ENCODE results near the gene PAX8. TPM values are rescaled to one million over a fixed set of nuclear protein-coding genes. Genes with fewer than 3 reads are reported as not detected.

The PAX8 gene
- total RNA-seq, 1 experiment from 2014 or later: 2.4 TPM

DNA sequence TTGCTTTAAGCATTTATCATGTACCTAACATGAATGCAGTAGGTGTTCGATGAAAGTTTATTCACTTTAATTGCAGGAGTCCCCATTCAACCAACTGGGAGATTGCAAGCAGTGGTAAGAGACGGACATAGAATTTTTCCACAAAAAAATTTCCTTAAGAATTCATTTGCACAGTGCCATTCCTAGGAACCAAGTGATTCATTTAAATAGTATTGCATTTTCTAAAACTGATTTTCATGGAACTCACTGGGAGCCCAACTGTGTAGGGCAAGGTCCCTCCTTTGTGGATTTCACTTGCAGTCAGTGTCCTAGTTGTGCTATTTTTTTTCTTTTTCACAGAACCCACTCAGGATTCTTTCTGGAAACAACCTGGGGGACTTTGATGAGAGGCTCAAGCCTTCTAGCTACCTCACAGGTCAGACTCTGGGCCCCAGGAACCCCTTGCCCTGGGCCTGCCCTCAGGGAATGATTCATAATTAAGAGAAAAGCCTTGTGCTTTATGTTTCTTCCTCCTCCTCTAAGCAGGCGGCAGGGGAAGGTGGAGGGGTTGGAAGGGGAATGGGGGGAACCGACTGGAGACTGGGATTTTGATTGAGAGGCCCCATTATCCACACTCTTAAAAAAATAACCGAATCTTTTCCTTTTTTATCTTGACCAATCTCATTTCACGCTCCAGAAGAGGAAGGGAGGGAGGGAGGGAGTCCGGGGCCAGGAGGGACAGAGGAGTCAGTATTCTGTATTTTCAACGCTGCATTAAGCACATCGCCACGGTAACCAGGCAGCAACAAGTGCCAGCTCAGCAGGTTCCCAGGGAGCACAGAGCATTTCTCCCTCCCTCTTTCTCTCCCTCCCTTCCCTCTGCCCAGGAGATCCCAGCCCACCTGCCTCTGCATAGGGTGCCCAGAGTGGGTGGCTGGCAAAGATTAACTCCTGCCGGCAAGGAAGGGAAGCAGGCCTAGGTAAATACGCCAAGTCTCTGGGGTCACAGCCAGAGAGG, 53.2 kb downstream of the PAX8 start:
- intact Hi-C loops (cut with micrococcal nuclease): no loop called here
- no peaks in the 10 kb centered on the region for H3K27me3 Mint-ChIP-seq (ENCODE audit: insufficient read depth, unreplicated experiment)
- CTCF ChIA-PET: interaction anchor here (0.6 to 1.7 kb wide), 3 partner anchors 14 to 90 kb away, joined by 3 to 4 read pairs (median 4); no protein-coding TSS in a partner anchor
- peaks cover 5% of the 10 kb centered on the region for H3K4me1 Mint-ChIP-seq (ENCODE audit: insufficient read depth, unreplicated experiment)
- H3K9me3 Mint-ChIP-seq (ENCODE audit: unreplicated experiment): no peaks in the 10 kb centered on the region
- no peak for DNase-seq (ENCODE audit: unreplicated experiment)
- TF ChIP-seq CTCF (IDR thresholded peaks at IDR 0.05; ENCODE audit: unreplicated experiment): no peak
- no peak overlapping the region for H3K27ac Mint-ChIP-seq (ENCODE audit: low read depth, unreplicated experiment)
- no TSS peak for BruUV-seq (replicated peaks)
- POLR2A ChIA-PET: interaction anchor here (1.0 kb wide), 1 partner anchor 14 kb away, joined by 4 read pairs; no protein-coding TSS in a partner anchor
- H3K36me3 Mint-ChIP-seq (ENCODE audit: insufficient read depth, unreplicated experiment): no peaks in the 10 kb centered on the region
- H3K4me3 Mint-ChIP-seq (ENCODE audit: unreplicated experiment): no peak overlapping the region

DNA sequence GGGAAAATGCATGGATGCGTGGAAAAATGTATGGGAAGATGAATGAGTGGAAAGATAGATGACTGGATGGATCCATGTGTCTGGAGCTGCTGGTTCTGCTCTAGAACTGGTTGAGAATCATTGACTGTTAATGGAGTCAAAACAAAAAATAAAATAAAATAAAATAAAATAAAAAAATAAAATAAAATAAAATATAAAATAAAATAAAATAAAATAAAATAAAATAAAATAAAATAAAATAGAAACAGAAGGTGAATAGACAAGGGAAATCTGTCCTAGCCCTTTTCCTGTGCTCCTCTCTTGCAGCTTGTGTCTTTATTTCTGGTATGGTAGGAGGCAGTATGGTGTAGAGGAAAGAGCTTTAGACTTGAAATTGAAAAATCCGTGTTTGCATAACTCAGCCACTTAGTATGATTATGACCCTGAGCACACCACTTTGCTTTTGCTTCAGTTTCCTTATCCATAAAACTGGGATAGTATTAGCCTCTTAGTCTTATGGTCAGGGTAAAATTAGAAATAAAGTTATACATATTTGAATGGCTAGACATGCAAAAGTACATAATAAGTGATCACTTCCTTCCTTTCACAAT, 54.0 kb downstream of the PAX8 start:
- Mint-ChIP-seq H3K27ac (ENCODE audit: low read depth, unreplicated experiment) (no peak overlapping the region), H3K4me1 (ENCODE audit: insufficient read depth, unreplicated experiment) (peaks cover 8% of the 10 kb centered on the region), H3K9me3 (ENCODE audit: unreplicated experiment) (no peaks in the 10 kb centered on the region), H3K4me3 (ENCODE audit: unreplicated experiment) (no peak overlapping the region), H3K27me3 (ENCODE audit: insufficient read depth, unreplicated experiment) (no peaks in the 10 kb centered on the region), H3K36me3 (ENCODE audit: insufficient read depth, unreplicated experiment) (no peaks in the 10 kb centered on the region)
- intact Hi-C loops (cut with micrococcal nuclease): no loop called here
- POLR2A ChIA-PET: no interaction called here
- no peak for DNase-seq (ENCODE audit: unreplicated experiment)
- CTCF ChIA-PET: interaction anchor here (1.2 kb wide), 1 partner anchor 22 kb away, joined by 3 read pairs; no protein-coding TSS in a partner anchor
- BruUV-seq (replicated peaks): no TSS peak
- no peak for TF ChIP-seq CTCF (IDR thresholded peaks at IDR 0.05; ENCODE audit: unreplicated experiment)

DNA sequence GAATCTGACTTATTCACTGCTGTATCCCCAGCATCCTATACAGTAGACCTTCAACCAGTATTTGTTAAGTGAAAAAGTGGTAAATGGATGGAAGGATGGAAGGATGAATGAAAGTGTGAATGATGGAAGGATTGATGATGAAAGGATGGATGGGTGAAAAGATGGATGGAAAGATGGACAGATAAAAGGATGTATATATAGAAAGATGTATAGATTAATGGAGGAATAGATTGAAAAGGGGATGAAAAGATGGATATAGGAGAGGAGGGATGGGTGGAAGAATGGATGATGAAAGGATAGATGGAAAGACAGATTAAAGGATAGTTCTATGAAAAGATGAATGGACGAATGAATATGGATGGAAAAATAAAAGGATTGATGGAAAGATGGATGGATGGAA, 54.9 kb downstream of the PAX8 start:
- DNase-seq (ENCODE audit: unreplicated experiment): no peak
- H3K4me1 Mint-ChIP-seq (ENCODE audit: insufficient read depth, unreplicated experiment): peaks cover 7% of the 10 kb centered on the region
- no peak overlapping the region for H3K27ac Mint-ChIP-seq (ENCODE audit: low read depth, unreplicated experiment)
- CTCF ChIA-PET: interaction anchor here (4.7 kb wide), 1 partner anchor 19 kb away, joined by 30 read pairs; no protein-coding TSS in a partner anchor
- TF ChIP-seq CTCF (IDR thresholded peaks at IDR 0.05; ENCODE audit: unreplicated experiment): no peak
- H3K36me3 Mint-ChIP-seq (ENCODE audit: insufficient read depth, unreplicated experiment): no peaks in the 10 kb centered on the region
- H3K27me3 Mint-ChIP-seq (ENCODE audit: insufficient read depth, unreplicated experiment): no peaks in the 10 kb centered on the region
- no peak overlapping the region for H3K4me3 Mint-ChIP-seq (ENCODE audit: unreplicated experiment)
- intact Hi-C loops (cut with micrococcal nuclease): no loop called here
- POLR2A ChIA-PET: no interaction called here
- no peaks in the 10 kb centered on the region for H3K9me3 Mint-ChIP-seq (ENCODE audit: unreplicated experiment)
- no TSS peak for BruUV-seq (replicated peaks)

DNA sequence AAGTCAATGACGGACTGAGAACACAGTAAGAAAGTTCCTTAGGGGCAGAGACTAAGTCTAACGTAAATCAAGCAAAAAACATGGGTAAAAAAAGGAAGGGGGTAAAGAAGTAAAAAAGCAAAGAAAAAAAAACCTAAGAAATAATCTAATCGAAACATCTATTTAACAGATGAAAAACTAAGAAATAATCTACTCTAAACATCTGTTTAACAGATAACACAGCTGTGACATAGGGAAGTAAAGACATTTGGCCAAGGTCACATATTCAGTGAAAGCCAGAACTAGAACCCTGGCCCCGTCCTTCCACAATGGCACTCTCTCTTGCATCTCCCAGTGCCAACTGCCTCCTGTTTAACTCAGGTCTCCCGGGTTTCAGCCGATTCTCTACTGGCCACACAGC, 56.9 kb downstream of the PAX8 start:
- POLR2A ChIA-PET: interaction anchor here (1.4 to 2.3 kb wide), 4 partner anchors 10 to 19 kb away, joined by 3 to 14 read pairs (median 6); no protein-coding TSS in a partner anchor
- CTCF ChIA-PET: interaction anchor here (0.6 to 4.7 kb wide), 8 partner anchors 17 to 1338 kb away, joined by 3 to 30 read pairs (median 4); partner anchors contain the start of gene ANAPC1
- BruUV-seq (replicated peaks): no TSS peak
- H3K4me3 Mint-ChIP-seq (ENCODE audit: unreplicated experiment): no peak overlapping the region
- H3K9me3 Mint-ChIP-seq (ENCODE audit: unreplicated experiment): no peaks in the 10 kb centered on the region
- no peaks in the 10 kb centered on the region for H3K27me3 Mint-ChIP-seq (ENCODE audit: insufficient read depth, unreplicated experiment)
- TF ChIP-seq CTCF (IDR thresholded peaks at IDR 0.05; ENCODE audit: unreplicated experiment): no peak
- peaks cover 15% of the 10 kb centered on the region for H3K4me1 Mint-ChIP-seq (ENCODE audit: insufficient read depth, unreplicated experiment)
- DNase-seq (ENCODE audit: unreplicated experiment): no peak
- H3K27ac Mint-ChIP-seq (ENCODE audit: low read depth, unreplicated experiment): peak overlapping the region; percentile 21
- no peaks in the 10 kb centered on the region for H3K36me3 Mint-ChIP-seq (ENCODE audit: insufficient read depth, unreplicated experiment)
- intact Hi-C loops (cut with micrococcal nuclease): no loop called here
